Lung (tissue), 12 donors: ENCODE results near the gene SPAG4. TPM values are rescaled to one million over a fixed set of nuclear protein-coding genes. Genes with fewer than 3 reads are reported as not detected.

Experiments
- ATAC-seq: fragments of 200-7000 bp; cut with Tn5 transposase; one replicate; pipeline ENCODE4 v1.9.1; 2020; ENCODE audit warnings: moderate number of reproducible peaks; ENCODE audit not compliant: insufficient read depth, low FRiP score
- DNase-seq, 3 donors: peaks; one replicate each; pipeline ENCODE4 v3.0.0-alpha.2; 2013 to 2017
- H3K27ac ChIP-seq, 2 donors: one replicate each; pipeline ENCODE4 v1.5.1; 2013; ENCODE audit warnings: mild to moderate bottlenecking in 2 of 2, moderate library complexity in 2 of 2, control low read depth in 1 of 2, inconsistent platforms in 1 of 2, low read depth in 1 of 2, low read length in 1 of 2
- H3K27me3 ChIP-seq, 3 donors: one replicate each; pipeline ENCODE4 v1.5.1; 2013; ENCODE audit warnings: low read length in 2 of 3; ENCODE audit not compliant: control insufficient read depth in 3 of 3, insufficient read depth in 3 of 3
- H3K36me3 ChIP-seq, 4 donors: one replicate each; pipeline ENCODE4 v1.5.1; 2013; ENCODE audit warnings: low read length in 4 of 4, mild to moderate bottlenecking in 1 of 4, moderate library complexity in 1 of 4; ENCODE audit not compliant: control insufficient read depth in 4 of 4, insufficient read depth in 4 of 4
- H3K4me1 ChIP-seq, 5 donors: one replicate each; pipeline ENCODE4 v1.5.1; 2013; ENCODE audit warnings: low read length in 5 of 5, mild to moderate bottlenecking in 2 of 5, moderate library complexity in 1 of 5; ENCODE audit not compliant: control insufficient read depth in 5 of 5, insufficient read depth in 5 of 5
- H3K4me3 ChIP-seq: one replicate; pipeline ENCODE4 v1.5.1; 2013; ENCODE audit warnings: mild to moderate bottlenecking, control low read depth, moderate library complexity
- H3K9ac ChIP-seq, 2 donors: one replicate each; pipeline ENCODE4 v1.5.1; 2013; ENCODE audit warnings: low read length in 2 of 2, control low read depth in 1 of 2; ENCODE audit not compliant: insufficient read depth in 1 of 2
- H3K9me3 ChIP-seq, 4 donors: one replicate each; pipeline ENCODE4 v1.5.1; 2013; ENCODE audit warnings: low read length in 3 of 4, mild to moderate bottlenecking in 1 of 4, moderate library complexity in 1 of 4; ENCODE audit not compliant: control insufficient read depth in 4 of 4, insufficient read depth in 3 of 4
- CTCF ChIP-seq: IDR thresholded peaks from 2 replicates; pipeline ENCODE4 v1.5.1; 2012; ENCODE audit warnings: mild to moderate bottlenecking; ENCODE audit errors: control extremely low read depth, extremely low read depth
- WGBS, 2 donors: extraction: QIAGEN DNeasy Blood & Tissue Kit; methylation state at CpG; one replicate each; pipeline ENCODE4 v1.1.7; 2013; 5-methylcytosine and 5-hydroxymethylcytosine counted together
- polyA plus RNA-seq, 2 donors: library from polyadenylated mRNA; stranded (reverse); fragments of 200-250 nt; gene quantifications; one replicate each; pipeline ENCODE4 v1.2.1, GENCODE V29; 2013
- total RNA-seq, 2 donors: library from RNA; depleted of rRNA in 1 of 2; stranded (reverse); fragments of >200 nt in 1 of 2; gene quantifications; one replicate each; pipeline ENCODE4 v1.2.1, GENCODE V29; 2014 to 2021
- donor health status: control.
- donor health status: control.
- donor health status: Bipolar disorder and iron deficiency.
- donor health status: healthy.
- donor health status: DM: yes; HTN: yes; CAD: no.

Gene SPAG4
- total and polyA plus RNA-seq, 4 donors: 1.9 to 5.7 (median 3.7) TPM

- H3K4me1 ChIP-seq: peaks cover 8 to 23% (median 14%) of the 10 kb centered on the region in 5 donors
- no peak for TF ChIP-seq CTCF
- H3K4me3 ChIP-seq: no peak overlapping the region
- no peak overlapping the region for H3K27ac ChIP-seq
- DNase-seq (no peak), ATAC-seq (no peak)
- H3K9me3 ChIP-seq: no peaks in the 10 kb centered on the region
- WGBS, 2 donors: 87 to 95% methylated on average over 3 of the region's 3 CpGs
- no peak overlapping the region for H3K9ac ChIP-seq
- no peaks in the 10 kb centered on the region for H3K27me3 ChIP-seq
- peaks cover 0 to 2% (median 0%) of the 10 kb centered on the region in 4 donors for H3K36me3 ChIP-seq
These were observed 25.1 kb downstream of the SPAG4 start for GRCh38 chr20:35640724-35641123.

DNA sequence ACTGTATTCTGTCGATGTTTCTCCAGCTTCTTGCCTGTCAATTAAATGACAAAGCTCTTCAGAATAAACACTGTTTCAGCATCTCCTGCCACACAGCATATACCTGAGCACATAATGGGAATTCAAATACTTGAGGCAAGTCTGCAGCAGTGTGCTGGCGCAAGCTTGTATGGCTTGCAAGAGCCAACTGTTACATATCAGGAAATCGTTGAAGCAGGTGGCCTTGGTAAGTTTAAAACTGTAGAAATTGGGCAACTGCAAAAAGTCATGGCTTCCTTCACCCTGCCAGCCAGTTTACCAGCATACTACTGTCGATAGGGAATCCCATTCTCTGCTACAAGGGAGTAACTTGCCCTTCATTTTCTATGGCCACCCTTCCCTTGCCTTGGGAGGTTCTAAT is 26.1 kb downstream of the SPAG4 start:
- no peak for TF ChIP-seq CTCF
- ATAC-seq: no peak

GRCh38 chr20:35643045-35643444 is 27.4 kb downstream of the SPAG4 start:
- Histone ChIP-seq H3K36me3 (peaks cover 0 to 2% (median 0%) of the 10 kb centered on the region in 4 donors), H3K4me3 (no peak overlapping the region), H3K27me3 (no peaks in the 10 kb centered on the region), H3K4me1 (peaks cover 0 to 10% (median 7%) of the 10 kb centered on the region in 5 donors), H3K27ac (no peak overlapping the region), H3K9me3 (no peaks in the 10 kb centered on the region), H3K9ac (no peak overlapping the region)
- ATAC-seq: no peak
- TF ChIP-seq CTCF: no peak
- no peak for DNase-seq
- 94 to 95% methylated on average over 7 of the region's 7 CpGs for WGBS, 2 donors

More for the DNA sequence above, 26.1 kb downstream of the SPAG4 start:
- DNase-seq: no peak
- peaks cover 0 to 2% (median 0%) of the 10 kb centered on the region in 4 donors for H3K36me3 ChIP-seq
- no peaks in the 10 kb centered on the region for H3K27me3 ChIP-seq
- H3K4me3 ChIP-seq: no peak overlapping the region
- WGBS, 2 donors: 40 to 72% methylated on average over 4 of the region's 4 CpGs
- H3K9me3 ChIP-seq: no peaks in the 10 kb centered on the region
- peaks cover 6 to 17% (median 8%) of the 10 kb centered on the region in 5 donors for H3K4me1 ChIP-seq
- H3K27ac ChIP-seq: no peak overlapping the region
- no peak overlapping the region for H3K9ac ChIP-seq

GRCh38 chr20:35644806-35645205 is 29.2 kb downstream of the SPAG4 start:
- H3K27ac ChIP-seq: no peak overlapping the region
- H3K9ac ChIP-seq: no peak overlapping the region
- H3K4me1 ChIP-seq: peaks cover 0 to 15% (median 11%) of the 10 kb centered on the region in 5 donors
- H3K36me3 ChIP-seq: peaks cover 0 to 2% (median 0%) of the 10 kb centered on the region in 4 donors
- no peak overlapping the region for H3K4me3 ChIP-seq
- H3K9me3 ChIP-seq: no peaks in the 10 kb centered on the region
- 90 to 94% methylated on average over 2 of the region's 2 CpGs for WGBS, 2 donors
- DNase-seq: no peak
- no peaks in the 10 kb centered on the region for H3K27me3 ChIP-seq
- ATAC-seq: no peak
- TF ChIP-seq CTCF: no peak
